Stimulated activated CD8-positive, alpha-beta memory T cell treated with anti-CD3 and anti-CD28 coated beads, Interleukin-7, amount 100 ng/mL, for 24 hours (primary cell): ENCODE data around the gene DEPDC1B.
"Not testable (repeated sequence)": the region's sequence is repeated elsewhere in the genome, so short reads cannot be mapped to it uniquely, and the experiment has no call there.

ENCODE experiments used
- DNase-seq: peaks from one replicate; pipeline ENCODE4 v3.0.0-alpha.2; 2020; ENCODE audit warnings: low read depth

The DEPDC1B gene

DNA sequence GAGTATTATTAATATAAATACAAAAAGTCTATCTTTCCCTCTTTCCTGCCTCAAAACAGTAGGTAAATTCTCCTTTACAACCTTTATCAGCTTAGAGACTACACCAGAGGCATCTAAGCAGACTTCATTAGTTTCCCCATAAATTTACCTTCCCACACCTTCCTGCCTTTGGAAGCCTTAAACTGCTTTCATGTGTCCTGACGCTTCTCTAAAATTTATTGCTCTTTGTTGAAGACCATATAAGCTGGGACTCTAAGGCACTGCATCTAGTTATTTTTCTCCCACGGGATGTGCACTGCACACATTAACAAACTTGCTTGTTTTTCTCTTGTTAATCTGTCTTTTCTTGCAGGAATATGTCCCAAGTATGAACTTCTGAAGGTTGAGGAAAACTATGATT lies 51.8 kb downstream of the DEPDC1B start:
- no peak for DNase-seq

DNA sequence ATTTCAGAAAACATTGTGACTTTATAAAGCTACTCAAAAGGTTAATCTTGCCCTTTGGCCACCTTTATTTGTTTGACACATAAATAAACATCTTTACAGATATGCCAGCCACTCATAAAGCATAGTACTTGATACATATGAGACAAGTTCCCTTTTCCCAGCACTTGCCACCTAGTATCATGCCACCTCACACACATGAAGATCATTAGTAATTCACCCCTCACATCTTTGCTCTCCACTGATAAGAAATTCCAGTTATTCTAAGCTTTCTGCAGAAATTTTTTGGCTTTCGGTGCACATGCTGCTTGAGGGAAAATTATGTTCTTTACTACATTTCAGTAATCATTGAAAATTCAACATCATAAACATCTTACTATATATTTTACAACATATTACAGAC lies 59.1 kb downstream of the DEPDC1B start:
- no peak for DNase-seq

DNA sequence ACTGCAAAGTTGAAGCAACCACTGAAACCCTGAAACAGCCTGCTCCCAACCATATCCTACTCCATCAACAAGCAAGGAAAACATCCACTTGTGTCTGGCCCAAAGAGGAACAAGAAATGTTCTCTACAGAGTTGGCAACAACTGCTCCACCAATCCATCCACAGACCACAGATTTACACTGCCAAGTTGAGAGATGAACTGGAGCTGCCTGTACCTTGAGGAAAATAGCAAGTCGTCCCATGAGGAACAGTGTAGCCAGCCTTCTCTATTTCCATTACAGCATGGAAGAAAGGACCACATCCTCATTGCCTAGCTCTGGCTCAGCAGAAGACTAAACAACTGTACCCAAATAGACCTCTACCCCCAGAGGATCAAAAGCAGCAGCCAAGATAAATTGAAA lies 60.4 kb downstream of the DEPDC1B start:
- DNase-seq = no peak

DNA sequence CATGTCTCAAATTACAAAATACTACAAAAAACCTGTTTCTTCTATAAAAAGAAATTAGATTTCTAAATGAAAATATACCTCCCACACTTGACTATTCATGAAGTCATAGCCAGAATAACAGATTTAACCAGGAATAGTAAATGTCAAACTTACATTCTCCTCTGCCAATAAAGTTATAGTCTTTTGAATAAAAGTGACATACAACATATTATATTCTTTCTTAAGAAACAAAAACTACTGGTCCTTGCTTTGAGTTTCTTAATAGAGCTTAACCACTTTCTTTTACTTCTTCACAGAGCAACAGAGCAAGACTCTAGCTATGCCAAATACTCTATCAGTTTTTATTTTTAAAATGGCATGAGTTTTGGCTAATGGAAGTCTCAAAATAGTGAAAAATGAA lies 61.7 kb downstream of the DEPDC1B start:
- no peak for DNase-seq

DNA sequence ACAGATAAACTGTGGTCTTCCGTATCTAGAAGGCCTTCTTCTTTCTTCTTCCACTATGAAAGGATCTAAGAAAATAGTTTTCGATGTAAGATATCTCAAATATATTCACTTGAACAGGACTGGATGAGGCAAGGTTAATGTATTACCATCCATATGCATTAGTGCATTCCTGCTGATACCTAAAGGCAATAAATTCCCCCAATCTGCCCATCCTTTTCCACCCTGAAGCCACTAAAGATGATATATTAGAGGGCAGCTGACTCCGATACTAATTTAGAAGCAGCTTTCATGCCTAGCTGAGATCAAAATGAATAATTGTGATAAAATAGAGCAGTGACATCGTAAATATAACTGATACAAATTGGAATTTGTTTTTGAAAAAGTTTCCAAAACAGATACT lies 63.3 kb downstream of the DEPDC1B start:
- no peak for DNase-seq

DNA sequence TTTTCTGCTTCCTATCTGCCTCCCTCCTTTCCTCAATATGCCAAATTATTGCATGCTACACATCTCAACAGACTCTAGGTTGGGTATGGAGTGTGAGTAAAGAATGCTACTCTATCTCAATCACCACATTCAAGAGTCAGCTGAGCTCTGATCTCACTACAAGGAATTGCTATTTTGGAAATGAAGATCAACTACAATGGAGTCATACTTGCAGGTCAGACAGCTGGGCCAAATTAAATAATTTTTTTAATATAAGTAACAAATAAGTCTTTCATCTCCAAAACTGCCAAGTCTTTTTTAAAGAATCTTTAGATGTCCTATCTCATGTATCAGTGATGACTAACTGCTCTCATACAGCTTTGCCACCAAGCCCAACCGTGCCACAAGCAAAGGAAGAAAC lies 64.0 kb downstream of the DEPDC1B start:
- DNase-seq = no peak

DNA sequence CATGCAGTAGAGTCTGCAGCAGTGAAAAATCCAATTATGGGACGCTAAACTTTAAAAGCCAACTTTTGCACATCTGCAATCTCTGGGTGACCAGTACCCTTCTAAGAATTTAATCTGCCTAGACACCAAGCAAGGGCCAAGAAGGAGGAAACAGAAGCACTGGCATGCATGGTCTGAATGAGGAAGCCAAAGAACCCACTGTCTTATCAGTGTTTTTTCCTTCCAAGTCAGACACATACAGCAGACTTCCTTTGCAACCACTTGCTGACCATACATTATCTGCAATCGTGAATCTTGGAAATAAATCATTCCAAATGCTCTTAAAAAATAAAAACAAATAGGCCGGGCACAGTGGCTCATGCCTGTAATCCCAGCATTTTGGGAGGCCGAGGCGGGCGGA lies 65.9 kb downstream of the DEPDC1B start:
- no peak for DNase-seq

DNA sequence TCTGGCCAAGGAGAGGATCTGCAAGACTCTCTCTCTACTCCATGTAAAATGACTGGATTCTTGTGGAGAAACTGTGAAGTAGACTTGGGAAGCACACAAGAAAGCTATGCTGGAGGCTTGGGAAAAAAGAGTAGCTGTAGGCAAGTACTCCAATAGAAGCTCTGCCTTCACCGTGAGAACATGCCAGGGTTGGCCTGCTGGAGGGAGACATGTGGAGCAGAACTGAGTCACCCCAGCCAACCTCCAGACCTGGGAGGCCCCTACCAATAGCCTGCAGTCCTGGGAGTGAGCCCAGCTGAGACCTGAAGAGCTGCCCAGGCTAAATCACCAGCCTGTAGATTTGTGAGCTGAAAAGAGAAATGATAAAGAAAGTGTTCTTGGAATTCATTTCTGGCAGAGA lies 66.6 kb downstream of the DEPDC1B start:
- DNase-seq = no peak

DNA sequence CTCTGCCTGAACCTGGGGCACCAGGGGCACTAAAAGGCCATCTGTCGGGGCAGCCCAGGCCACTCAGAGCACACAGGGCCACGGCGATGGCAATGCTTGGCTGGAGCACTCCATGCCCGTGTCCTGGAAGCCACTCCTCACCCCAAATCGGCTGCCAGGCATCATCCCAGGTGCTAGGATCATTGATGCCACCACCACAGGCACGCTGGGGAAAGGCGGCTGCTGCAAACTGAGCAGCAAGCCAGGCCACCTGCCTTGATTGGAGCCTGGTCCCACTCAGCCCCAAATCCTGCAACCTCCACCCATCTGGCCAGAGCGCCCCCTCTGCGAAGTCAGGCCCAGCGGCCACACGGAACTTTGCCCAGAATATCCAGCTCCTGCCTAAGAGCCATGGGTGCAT lies 67.8 kb downstream of the DEPDC1B start:
- DNase-seq = no peak

DNA sequence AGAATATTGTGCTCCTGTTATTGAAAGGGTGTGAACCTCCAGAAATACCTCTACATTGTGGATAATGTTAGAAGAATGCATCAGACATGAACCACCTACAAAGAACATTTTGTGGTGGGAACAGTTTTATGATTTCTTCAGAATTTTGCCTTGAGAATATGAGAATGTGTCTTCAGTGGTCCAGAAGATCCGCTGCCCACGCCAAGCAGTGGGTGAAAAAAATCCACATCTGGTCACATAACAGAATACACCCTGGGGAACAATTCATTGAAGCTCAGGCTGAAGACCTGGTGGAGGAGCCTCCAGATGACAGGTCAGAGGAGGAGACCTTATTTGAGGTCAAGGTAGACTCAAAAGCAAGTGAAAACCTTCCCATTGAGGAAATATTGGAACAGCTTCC lies 69.1 kb downstream of the DEPDC1B start:
- DNase-seq = no peak

DNA sequence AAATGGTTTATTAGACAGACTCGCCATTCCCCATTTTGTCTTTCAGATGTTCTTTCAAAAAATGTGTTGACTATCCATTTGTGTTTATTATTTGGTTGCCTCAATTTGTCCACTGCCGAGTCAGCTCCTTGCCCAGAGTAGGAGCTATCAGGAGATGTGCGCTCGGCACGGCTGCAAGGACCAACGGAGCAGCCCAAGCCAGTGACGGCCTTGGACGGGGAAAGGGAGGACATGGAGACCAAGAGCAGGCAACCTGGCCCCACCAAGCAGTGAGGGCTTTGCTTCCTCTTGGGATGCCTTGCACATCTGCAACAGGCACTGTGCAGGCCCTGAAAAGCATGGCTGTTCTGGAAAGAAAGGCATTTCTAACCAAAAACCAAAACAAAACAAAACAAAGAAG lies 69.8 kb downstream of the DEPDC1B start:
- DNase-seq = no peak

DNA sequence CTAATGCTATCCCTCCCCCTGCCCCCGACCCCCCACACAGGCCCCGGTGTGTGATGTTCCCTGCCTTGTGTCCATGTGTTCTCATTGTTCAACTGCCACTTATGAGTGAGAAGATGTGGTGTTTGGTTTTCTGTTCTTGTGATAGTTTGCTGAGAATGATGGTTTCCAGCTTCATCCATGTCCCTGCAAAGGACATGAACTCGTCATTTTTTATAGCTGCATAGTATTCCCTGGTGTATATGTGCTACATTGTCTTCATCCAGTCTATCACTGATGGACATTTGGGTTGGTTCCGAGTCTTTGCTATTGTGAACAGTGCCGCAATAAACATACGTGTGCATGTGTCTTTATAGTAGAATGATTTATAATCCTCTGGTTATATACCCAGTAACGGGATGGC lies 75.1 kb downstream of the DEPDC1B start:
- not testable (repeated sequence) for DNase-seq

DNA sequence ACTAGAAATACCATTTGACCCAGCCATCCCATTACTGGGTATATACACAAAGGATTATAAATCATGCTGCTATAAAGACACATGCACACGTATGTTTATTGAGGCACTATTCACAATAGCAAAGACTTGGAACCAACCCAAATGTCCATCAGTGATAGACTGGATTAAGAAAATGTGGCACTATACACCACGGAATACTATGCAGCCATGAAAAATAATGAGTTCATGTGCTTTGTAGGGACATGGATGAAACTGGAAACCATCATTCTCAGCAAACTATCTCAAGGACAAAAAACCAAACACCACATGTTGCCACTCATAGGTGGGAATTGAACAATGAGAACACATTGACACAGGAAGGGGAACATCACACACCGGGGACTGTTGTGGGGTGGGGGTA lies 79.2 kb downstream of the DEPDC1B start:
- DNase-seq = not testable (repeated sequence)

DNA sequence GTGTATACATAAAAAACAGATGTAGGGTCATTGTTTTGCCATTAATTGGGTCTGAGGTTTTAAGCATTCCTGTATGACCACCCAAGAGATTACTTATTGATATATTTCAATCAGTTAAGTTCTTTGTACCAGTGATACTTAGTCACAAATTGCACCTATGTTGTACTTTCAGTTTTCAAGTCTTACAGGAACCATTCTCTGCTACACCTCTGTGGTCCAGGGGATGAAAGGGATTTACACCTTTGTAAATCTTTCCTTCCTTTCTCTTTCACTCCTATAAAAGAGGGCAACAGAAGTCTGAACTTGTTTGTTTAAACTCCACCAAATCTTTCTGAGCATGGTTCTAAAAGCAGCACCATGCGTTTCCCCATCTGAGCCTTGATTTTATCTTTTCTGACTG lies 86.1 kb downstream of the DEPDC1B start:
- no peak for DNase-seq

DNA sequence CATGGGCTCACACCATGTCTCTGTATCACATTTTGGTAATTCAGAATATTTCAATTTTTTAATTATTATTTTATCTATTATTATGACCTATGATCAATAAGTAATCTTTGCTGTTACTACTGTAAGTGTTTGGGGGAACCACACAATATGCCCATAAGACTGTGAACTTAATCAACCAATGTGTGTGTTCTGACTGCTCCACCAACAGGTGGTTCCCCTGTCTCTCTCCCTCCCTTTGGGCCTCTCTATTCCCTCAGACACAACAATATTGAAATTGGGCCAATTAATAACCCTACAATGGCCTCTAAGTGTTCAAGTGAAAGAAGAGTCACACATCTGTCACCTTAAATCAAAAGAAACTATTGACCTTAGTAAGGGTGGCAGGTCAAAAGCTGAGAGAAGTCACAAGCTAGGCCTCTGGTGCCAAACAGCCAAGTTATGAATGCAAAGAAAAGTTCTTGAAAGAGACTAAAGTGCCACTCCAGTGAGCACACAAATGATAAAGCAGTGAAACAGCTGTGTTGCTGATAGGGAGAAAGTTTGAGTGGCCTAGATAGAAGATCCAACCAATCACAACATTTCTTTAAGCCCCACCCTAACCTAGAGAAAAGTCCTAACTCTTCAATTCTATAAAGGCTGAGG lies 88.7 kb downstream of the DEPDC1B start:
- DNase-seq = no peak

DNA sequence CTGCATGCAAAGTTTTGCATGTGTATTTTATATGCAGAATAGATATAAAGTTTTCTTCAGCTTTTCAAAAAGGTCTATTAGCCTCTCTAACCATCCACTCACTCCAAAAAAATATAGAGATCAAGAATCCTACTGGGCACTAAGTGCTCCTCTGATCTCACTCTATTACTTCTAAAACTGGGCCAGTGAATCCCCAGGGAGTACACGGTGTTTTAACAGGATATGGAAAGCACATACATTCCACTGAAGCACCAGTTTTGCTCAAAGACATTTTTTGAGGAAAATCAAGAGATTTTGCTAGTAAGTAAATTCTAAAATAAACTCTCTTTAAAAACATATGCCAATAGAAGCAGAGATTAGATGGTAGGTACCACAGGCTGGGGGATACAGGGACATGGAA lies 95.2 kb downstream of the DEPDC1B start:
- DNase-seq = no peak

DNA sequence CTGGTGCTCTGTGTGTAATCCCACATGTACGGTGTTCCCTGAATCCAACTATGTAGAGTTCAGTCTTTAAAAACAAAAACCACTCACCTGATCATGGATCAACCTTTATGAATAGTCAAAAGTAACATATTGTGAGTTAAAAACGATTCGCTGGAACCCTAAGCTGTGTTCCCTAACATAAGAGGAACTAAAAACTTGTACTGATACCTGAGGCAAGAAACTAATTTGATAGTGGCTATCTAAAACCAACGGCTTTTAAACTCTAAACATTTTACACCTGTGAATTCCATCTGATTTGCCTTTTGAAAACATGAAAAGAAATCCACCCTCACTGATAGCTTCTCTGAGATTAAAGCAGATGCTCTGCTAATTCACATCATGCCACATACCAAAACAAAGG lies 101.5 kb downstream of the DEPDC1B start:
- no peak for DNase-seq

DNA sequence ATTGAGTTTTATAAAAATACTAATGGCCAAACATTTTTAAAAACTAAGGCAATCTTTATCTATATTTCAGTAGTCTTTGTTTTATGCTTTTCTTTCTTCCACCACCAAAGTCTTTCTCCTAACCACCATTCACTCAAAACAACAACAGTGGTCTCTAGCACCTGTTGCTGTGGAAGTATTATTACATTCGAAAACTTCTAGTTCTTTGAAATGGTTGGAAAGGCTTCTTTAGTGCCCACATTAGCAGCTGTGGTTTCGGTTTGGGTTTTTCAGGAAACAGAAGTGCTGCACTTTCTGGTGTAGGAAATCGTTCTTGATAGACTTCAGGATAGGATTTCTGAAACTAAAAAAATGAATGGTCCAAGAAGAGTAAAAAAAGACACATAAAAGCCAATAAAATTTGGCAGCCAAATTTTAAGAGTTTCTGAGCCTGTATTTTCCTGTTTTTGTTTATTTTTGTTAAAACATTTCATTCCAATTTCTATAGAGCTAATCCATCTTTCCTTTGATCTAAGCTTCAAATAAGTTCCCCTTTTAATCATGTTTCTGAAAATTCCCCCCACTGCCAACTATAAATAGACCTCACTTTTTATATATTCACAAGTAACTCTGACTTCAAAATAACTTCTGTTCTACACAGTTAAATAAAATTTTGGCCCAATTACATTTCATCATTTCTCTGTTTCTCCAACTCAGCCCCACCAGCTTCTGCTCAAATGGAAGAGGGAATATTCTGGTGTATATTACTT lies 102.2 kb downstream of the DEPDC1B start:
- no peak for DNase-seq

DNA sequence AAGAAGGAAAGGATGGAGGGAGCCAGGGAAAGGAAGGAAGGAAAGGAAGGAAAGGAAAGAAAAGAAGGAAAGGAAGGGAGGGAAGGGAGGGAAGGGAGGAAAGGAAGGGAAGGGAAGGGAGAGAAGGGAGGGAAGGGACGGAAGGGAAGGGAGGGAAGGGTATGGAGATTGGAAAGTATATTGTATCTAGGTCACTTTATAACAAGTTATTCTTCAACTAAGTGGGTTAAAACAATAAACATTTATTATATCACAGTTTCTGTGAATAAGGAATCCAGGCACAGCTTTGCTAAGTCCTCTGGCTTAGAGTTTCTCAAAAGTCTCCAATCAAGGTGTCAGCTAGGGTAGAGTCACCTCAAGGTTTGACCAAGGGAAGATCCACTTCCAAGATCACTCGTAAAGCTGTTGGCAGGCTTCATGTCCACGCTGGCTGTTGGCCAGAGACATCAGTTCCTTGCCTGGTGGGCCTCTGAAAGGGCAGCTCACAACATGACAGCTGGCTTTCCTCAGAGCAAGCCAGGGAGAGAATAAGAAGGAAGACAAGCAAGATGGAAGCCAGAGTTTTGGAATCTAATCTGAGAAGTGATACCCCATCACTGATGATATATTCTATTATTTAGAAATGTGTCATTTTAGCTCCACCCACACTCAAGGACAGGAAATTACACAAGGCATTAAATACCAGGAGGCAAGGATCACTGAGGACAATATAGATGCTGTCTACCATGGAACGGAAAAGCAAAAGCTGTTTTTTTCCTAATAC lies 105.1 kb downstream of the DEPDC1B start:
- no peak for DNase-seq

DNA sequence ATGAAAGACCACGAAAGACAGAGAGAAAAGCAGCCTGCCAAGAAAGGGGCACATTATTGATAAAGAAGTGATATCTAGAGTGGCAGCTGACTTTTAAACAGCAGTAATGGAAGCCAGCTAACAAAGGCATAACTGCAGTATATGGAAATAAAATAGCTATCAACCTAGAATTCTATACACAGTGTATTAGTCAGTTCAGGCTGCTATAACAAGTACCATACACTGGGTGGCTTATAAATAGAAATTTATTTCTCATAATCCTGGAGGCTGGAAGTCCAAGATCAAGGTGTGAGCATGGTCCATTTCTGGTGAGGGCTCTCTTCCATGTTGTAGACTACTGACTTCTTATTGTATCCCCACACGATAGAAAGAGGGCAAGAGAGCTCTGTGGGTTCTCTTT lies 109.8 kb downstream of the DEPDC1B start:
- no peak for DNase-seq

DNA sequence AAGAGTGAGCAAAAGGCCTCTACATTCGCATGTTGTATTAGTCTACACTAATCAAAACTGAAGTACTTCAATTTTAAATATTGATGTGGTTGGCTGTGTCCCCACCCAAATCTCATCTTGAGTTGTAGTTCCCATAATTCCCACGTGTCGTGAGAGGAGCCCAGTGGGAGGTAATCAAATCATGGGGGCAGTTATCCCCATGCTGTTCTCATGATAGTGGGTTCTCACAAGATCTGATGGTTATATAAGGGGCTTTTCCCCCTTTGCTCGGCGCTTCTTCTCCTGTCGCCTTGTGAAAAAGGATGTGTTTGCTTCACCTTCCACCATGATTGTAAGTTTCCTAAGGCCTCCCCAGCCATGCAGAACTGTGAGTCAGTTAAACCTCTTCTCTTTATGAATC lies 112.7 kb downstream of the DEPDC1B start:
- DNase-seq = not testable (repeated sequence)

DNA sequence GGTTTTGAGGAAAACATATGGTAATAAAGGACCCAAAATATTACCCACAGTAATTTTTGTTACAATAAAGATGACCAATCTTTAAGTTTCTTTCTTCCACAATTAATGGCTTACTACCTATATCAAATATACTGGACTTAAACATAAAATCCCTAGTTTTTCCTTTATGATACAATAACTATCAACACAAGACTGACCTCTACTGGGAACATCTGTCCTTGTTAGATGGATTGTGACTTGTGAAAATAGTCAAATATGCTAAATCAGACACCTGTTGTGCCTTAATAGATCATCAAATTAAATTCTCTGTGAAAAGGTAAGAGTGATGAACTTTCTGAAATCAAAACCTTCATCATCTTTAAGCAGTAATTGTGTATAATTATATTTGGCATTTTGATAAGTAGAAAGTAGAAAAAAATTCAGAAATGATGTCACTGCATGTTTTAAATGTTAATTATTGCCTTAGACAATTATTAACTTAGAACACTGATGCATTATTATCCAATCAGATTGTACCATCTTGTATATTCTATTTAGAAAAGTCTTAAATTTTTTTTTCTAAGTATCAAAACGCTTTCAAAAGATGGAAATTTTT lies 113.6 kb downstream of the DEPDC1B start:
- no peak for DNase-seq

DNA sequence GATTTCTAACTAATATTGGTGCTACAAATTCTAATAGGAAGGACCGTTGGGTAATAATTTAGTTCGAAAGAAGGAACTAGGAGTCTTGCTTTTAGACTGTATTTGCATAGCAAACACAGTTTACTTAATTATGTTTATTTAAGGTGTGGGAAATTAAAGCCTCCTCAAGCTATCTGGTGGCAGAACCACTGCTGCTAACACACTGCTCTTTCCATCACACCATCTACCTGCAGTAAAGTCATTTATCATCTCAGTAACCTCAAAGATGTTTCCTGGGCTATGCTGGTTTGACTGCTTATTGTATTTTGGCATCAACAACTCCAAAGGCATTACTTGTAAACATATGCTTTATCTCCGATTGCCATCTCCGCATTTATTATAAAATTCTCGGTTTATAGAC lies 114.3 kb downstream of the DEPDC1B start:
- DNase-seq = no peak
